HCT116 (cell line): ENCODE measurements around the gene CPLANE2. TPM values are rescaled to one million over a fixed set of nuclear protein-coding genes. Genes with fewer than 3 reads are reported as not detected.

ENCODE experiments used
- ATAC-seq: fragments of 200-7000 bp; cut with Tn5 transposase; 2 replicates; pipeline ENCODE4 v1.9.1; 2020; ENCODE audit warnings: mild to moderate bottlenecking, moderate library complexity
- BruUV-seq: library from RNA; stranded (reverse); fragments of 400-500 nt; replicated peaks from 2 replicates; lab custom pipeline; 2021; lab: Mats Ljungman, UMichigan
- CTCF ChIA-PET: fragments of 300-600 bp; sonication (Branson Sonifier 250); formaldehyde crosslinking; loops from one replicate; lab custom pipeline; 2021; ENCODE audit warnings: antibody characterized with exemption; lab: Charles Lee
- POLR2A ChIA-PET: fragments of 300-600, 350-600 bp; sonication (Branson Sonifier 250); formaldehyde crosslinking; loops from one replicate; lab custom pipeline; 2021; ENCODE audit warnings: antibody characterized with exemption; lab: Charles Lee
- RAD21 ChIA-PET, 2 experiments: fragments of 300-600 bp; sonication (Branson Sonifier 250); formaldehyde crosslinking; loops; one replicate each; lab custom pipeline; 2023; ENCODE audit warnings: low total read pairs in 2 of 2; ENCODE audit not compliant: uncharacterized antibody in 2 of 2, unreplicated experiment in 2 of 2, low non-redundant PET in 1 of 2; lab: Charles Lee
- DNase-seq: peaks from one replicate; pipeline ENCODE4 v3.0.0-alpha.2; 2010; ENCODE audit warnings: low read depth, low spot score
- H2AFZ ChIP-seq: fragments of 200-600 bp; shearing (Covaris generic), sonication (generic); 2 replicates; pipeline ENCODE4 v1.6.1; 2017; ENCODE audit warnings: low read depth, mixed run types, mixed read lengths, antibody characterized with exemption, low read length; ENCODE audit not compliant: poor library complexity, severe bottlenecking
- H3K27ac ChIP-seq: 2 replicates; pipeline ENCODE4 v1.5.1; 2012; ENCODE audit warnings: low read depth, low read length
- H3K27me3 ChIP-seq: fragments of 200-600 bp; sonication (generic); 2 replicates; pipeline ENCODE4 v1.6.1; 2016; ENCODE audit warnings: mixed run types, low read length, mixed read lengths; ENCODE audit not compliant: insufficient read depth
- H3K36me3 ChIP-seq, 2 experiments: fragments of 200-500 bp in 1 of 2; fragments of 200-600 bp in 1 of 2; sonication (Bioruptor generic) in 1 of 2; sonication (generic) in 1 of 2; 2 replicates each; pipeline versions ENCODE4 v1.5.1 to v1.6.1; 2014 to 2016; ENCODE audit warnings: low read length in 2 of 2, inconsistent platforms in 1 of 2, mixed read lengths in 1 of 2, mixed run types in 1 of 2; ENCODE audit not compliant: insufficient read depth in 2 of 2, control insufficient read depth in 1 of 2
- H3K4me1 ChIP-seq, 2 experiments: fragments of 200-600 bp in 1 of 2; sonication (generic) in 1 of 2; 2 replicates each; pipeline versions ENCODE4 v1.5.1 to v1.6.1; 2012 to 2017; ENCODE audit warnings: low read length in 2 of 2, inconsistent platforms in 1 of 2, mild to moderate bottlenecking in 1 of 2, mixed read lengths in 1 of 2, mixed run types in 1 of 2, moderate library complexity in 1 of 2; ENCODE audit not compliant: insufficient read depth in 2 of 2, control insufficient read depth in 1 of 2
- H3K4me2 ChIP-seq: fragments of 200-600 bp; sonication (generic); 2 replicates; pipeline ENCODE4 v1.6.1; 2017; ENCODE audit warnings: mixed run types, low read length, mixed read lengths
- H3K4me3 ChIP-seq, 2 experiments: fragments of 200-600 bp in 1 of 2; sonication (generic) in 1 of 2; replicated peaks in 1 of 2; 2 replicates each; pipeline ENCODE4 v1.5.1; 2011 to 2016; ENCODE audit warnings: low read length in 2 of 2, control low read depth in 1 of 2, low read depth in 1 of 2, mild to moderate bottlenecking in 1 of 2, mixed read lengths in 1 of 2, mixed run types in 1 of 2
- H3K79me2 ChIP-seq: fragments of 200-600 bp; sonication (generic); 2 replicates; pipeline ENCODE4 v1.6.1; 2017; ENCODE audit warnings: mild to moderate bottlenecking, mixed run types, low read length, moderate library complexity, mixed read lengths; ENCODE audit not compliant: insufficient read depth
- H3K9ac ChIP-seq: fragments of 200-600 bp; sonication (generic); 2 replicates; pipeline ENCODE4 v1.6.1; 2016; ENCODE audit warnings: low read length, mixed read lengths
- H3K9me2 ChIP-seq: fragments of 200-600 bp; sonication (generic), shearing (Covaris generic); 2 replicates; pipeline ENCODE4 v1.6.1; 2017; ENCODE audit warnings: mixed run types, mild to moderate bottlenecking, moderate library complexity; ENCODE audit not compliant: insufficient read depth
- H3K9me3 ChIP-seq, 2 experiments: fragments of 200-500 bp in 1 of 2; fragments of 200-600 bp in 1 of 2; sonication (Bioruptor generic) in 1 of 2; sonication (generic) in 1 of 2; 2 replicates each; pipeline ENCODE4 v1.6.1; 2014 to 2017; ENCODE audit warnings: low read length in 2 of 2, mixed read lengths in 2 of 2, inconsistent platforms in 1 of 2, low read depth in 1 of 2, mild to moderate bottlenecking in 1 of 2, mixed run types in 1 of 2, moderate library complexity in 1 of 2; ENCODE audit not compliant: control insufficient read depth in 1 of 2, insufficient read depth in 1 of 2
- H4K20me1 ChIP-seq: fragments of 200-600 bp; sonication (generic), shearing (Covaris generic); 2 replicates; pipeline ENCODE4 v1.6.1; 2017; ENCODE audit warnings: mixed run types, mild to moderate bottlenecking, moderate library complexity; ENCODE audit not compliant: insufficient read depth
- CBX3 ChIP-seq: IDR thresholded peaks from 2 replicates; pipeline ENCODE4 v1.6.1; 2012; ENCODE audit warnings: low read depth
- CEBPB ChIP-seq: IDR thresholded peaks from 2 replicates; pipeline ENCODE4 v1.6.1; 2012; ENCODE audit warnings: low read depth
- EGR1 ChIP-seq: IDR thresholded peaks from 2 replicates; pipeline ENCODE4 v1.6.1; 2012; ENCODE audit warnings: low read depth
- EZH2 ChIP-seq: fragments of 200-600 bp; sonication (generic); IDR thresholded peaks from 2 replicates; pipeline ENCODE4 v1.6.1; 2017; ENCODE audit warnings: antibody characterized with exemption, mixed run types
- EZH2phosphoT487 ChIP-seq: fragments of 200-600 bp; IDR thresholded peaks from 2 replicates; pipeline ENCODE4 v1.6.1; 2018; ENCODE audit warnings: antibody characterized with exemption, borderline replicate concordance
- FOSL1 ChIP-seq: IDR thresholded peaks from 2 replicates; pipeline ENCODE4 v1.6.1; 2012; ENCODE audit warnings: low read depth
- JUND ChIP-seq: IDR thresholded peaks from 2 replicates; pipeline ENCODE4 v1.6.1; 2012
- POLR2AphosphoS5 ChIP-seq: IDR thresholded peaks from 2 replicates; pipeline ENCODE4 v1.6.1; 2011; ENCODE audit warnings: mild to moderate bottlenecking, low read depth, low read length, moderate library complexity
- RAD21 ChIP-seq: IDR thresholded peaks from 2 replicates; pipeline ENCODE4 v1.6.1; 2012; ENCODE audit warnings: low read depth, mild to moderate bottlenecking
- SIN3A ChIP-seq: IDR thresholded peaks from 2 replicates; pipeline ENCODE4 v1.6.1; 2012; ENCODE audit warnings: low read depth
- SP1 ChIP-seq: IDR thresholded peaks from 2 replicates; pipeline ENCODE4 v1.6.1; 2012; ENCODE audit warnings: low read depth
- SRF ChIP-seq: IDR thresholded peaks from 2 replicates; pipeline ENCODE4 v1.6.1; 2012; ENCODE audit warnings: low read depth
- TCF7L2 ChIP-seq: IDR thresholded peaks from 2 replicates; pipeline ENCODE4 v1.7.0; 2011; ENCODE audit warnings: borderline replicate concordance, inconsistent platforms; ENCODE audit not compliant: insufficient read depth, insufficient read length; ENCODE audit errors: extremely low read depth
- ZFX ChIP-seq: fragments of 450-650 bp; IDR thresholded peaks from 2 replicates; pipeline ENCODE4 v1.6.1; 2017
- ZNF274 ChIP-seq: fragments of 200-500 bp; sonication (Bioruptor generic); IDR thresholded peaks from 2 replicates; pipeline ENCODE4 v1.6.1; 2014; ENCODE audit warnings: mild to moderate bottlenecking, low read depth, low read length, inconsistent platforms
- intact Hi-C: fragments of 100-400 bp; cut with micrococcal nuclease; formaldehyde crosslinking; loops from 2 replicates; pipeline ENCODE4 v1.10.0; 2022
- total RNA-seq: library from RNA; stranded (reverse); gene quantifications from one replicate; pipeline ENCODE4 v1.2.1, GENCODE V29; 2021; ENCODE audit not compliant: unreplicated experiment
- TF ChIP-seq, protein P1 (sequence below), 3 experiments: fragments of 200-600 bp in 1 of 3; sonication (generic) in 1 of 3; IDR thresholded peaks in 2 of 3; conservative IDR thresholded peaks in 1 of 3; 2 replicates each; pipeline ENCODE4 v1.5.1; 2012 to 2017; ENCODE audit warnings: low read depth in 2 of 3, low read length in 2 of 3, antibody characterized with exemption in 1 of 3, borderline replicate concordance in 1 of 3, control low read depth in 1 of 3, mild to moderate bottlenecking in 1 of 3, mixed read lengths in 1 of 3, mixed run types in 1 of 3, moderate library complexity in 1 of 3; ENCODE audit not compliant: insufficient read depth in 1 of 3
- TF ChIP-seq, protein P2 (sequence below): IDR thresholded peaks from 2 replicates; pipeline ENCODE4 v1.6.1; 2012; ENCODE audit warnings: low read depth
- TF ChIP-seq, protein P3 (sequence below): IDR thresholded peaks from 2 replicates; pipeline ENCODE4 v1.6.1; 2011; ENCODE audit warnings: mild to moderate bottlenecking, low read length, moderate library complexity; ENCODE audit not compliant: insufficient replicate concordance; ENCODE audit errors: extremely low read depth

Gene CPLANE2
- total RNA-seq, 1 experiment from 2014 or later: 8.1 TPM

DNA sequence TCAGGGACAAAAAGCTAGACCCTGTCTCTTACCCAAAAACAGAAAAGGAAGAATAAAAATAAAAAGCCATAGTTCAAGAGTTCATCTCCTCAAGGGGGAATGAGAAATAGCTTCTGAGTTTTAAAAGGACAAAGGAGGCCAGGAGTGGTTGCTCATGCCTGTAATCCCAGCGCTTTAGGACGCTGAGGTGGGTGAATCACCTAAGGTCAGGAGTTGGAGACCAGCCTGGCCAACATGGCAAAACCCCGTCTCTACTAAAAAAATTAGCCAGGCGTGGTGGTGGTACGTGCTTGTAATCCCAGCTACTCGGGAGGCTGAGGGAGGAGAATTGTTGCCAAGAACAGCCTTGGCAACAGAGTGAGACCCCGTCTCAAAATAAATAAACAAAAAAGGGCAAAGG lies 38.6 kb upstream of the CPLANE2 start:
- BruUV-seq: no TSS peak
- POLR2A ChIA-PET: no interaction called here

More for the DNA sequence above, 38.6 kb upstream of the CPLANE2 start:
- Histone ChIP-seq H3K4me3 (no peak overlapping the region), H3K27ac (no peak overlapping the region), H3K9ac (no peak overlapping the region), H3K4me2 (no peak overlapping the region), H3K27me3 (no peaks in the 10 kb centered on the region), H3K9me2 (no peaks in the 10 kb centered on the region), H3K79me2 (no peaks in the 10 kb centered on the region), H3K4me1 (no peaks in the 10 kb centered on the region), H3K36me3 (no peaks in the 10 kb centered on the region), H4K20me1 (peaks cover 12% of the 10 kb centered on the region; the same call in 1 of the 2 replicates), H3K9me3 (no peaks in the 10 kb centered on the region), H2AFZ (no peak overlapping the region)
- ATAC-seq: no peak
- ChIA-PET RAD21 (no interaction called here), CTCF (no interaction called here)
- no peak for DNase-seq
- TF ChIP-seq, protein P1, sequence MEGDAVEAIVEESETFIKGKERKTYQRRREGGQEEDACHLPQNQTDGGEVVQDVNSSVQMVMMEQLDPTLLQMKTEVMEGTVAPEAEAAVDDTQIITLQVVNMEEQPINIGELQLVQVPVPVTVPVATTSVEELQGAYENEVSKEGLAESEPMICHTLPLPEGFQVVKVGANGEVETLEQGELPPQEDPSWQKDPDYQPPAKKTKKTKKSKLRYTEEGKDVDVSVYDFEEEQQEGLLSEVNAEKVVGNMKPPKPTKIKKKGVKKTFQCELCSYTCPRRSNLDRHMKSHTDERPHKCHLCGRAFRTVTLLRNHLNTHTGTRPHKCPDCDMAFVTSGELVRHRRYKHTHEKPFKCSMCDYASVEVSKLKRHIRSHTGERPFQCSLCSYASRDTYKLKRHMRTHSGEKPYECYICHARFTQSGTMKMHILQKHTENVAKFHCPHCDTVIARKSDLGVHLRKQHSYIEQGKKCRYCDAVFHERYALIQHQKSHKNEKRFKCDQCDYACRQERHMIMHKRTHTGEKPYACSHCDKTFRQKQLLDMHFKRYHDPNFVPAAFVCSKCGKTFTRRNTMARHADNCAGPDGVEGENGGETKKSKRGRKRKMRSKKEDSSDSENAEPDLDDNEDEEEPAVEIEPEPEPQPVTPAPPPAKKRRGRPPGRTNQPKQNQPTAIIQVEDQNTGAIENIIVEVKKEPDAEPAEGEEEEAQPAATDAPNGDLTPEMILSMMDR (IDR thresholded peaks at IDR 0.05 in 2 of 3, conservative IDR thresholded peaks at IDR 0.05 in 1 of 3; ENCODE audit: borderline replicate concordance in 1 of 3, insufficient read depth in 1 of 3, low read depth in 2 of 3, low read length in 2 of 3): no peak
- no peak for TF ChIP-seq EZH2
- no peak for TF ChIP-seq SRF
- TF ChIP-seq FOSL1: no peak
- TF ChIP-seq ZNF274: no peak
- TF ChIP-seq RAD21: no peak
- TF ChIP-seq POLR2AphosphoS5: no peak
- no peak for TF ChIP-seq SP1
- TF ChIP-seq, protein P2, sequence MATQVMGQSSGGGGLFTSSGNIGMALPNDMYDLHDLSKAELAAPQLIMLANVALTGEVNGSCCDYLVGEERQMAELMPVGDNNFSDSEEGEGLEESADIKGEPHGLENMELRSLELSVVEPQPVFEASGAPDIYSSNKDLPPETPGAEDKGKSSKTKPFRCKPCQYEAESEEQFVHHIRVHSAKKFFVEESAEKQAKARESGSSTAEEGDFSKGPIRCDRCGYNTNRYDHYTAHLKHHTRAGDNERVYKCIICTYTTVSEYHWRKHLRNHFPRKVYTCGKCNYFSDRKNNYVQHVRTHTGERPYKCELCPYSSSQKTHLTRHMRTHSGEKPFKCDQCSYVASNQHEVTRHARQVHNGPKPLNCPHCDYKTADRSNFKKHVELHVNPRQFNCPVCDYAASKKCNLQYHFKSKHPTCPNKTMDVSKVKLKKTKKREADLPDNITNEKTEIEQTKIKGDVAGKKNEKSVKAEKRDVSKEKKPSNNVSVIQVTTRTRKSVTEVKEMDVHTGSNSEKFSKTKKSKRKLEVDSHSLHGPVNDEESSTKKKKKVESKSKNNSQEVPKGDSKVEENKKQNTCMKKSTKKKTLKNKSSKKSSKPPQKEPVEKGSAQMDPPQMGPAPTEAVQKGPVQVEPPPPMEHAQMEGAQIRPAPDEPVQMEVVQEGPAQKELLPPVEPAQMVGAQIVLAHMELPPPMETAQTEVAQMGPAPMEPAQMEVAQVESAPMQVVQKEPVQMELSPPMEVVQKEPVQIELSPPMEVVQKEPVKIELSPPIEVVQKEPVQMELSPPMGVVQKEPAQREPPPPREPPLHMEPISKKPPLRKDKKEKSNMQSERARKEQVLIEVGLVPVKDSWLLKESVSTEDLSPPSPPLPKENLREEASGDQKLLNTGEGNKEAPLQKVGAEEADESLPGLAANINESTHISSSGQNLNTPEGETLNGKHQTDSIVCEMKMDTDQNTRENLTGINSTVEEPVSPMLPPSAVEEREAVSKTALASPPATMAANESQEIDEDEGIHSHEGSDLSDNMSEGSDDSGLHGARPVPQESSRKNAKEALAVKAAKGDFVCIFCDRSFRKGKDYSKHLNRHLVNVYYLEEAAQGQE: no peak
- TF ChIP-seq EGR1: no peak
- TF ChIP-seq CBX3: no peak
- no peak for TF ChIP-seq ZFX
- no peak for TF ChIP-seq TCF7L2
- TF ChIP-seq, protein P3, sequence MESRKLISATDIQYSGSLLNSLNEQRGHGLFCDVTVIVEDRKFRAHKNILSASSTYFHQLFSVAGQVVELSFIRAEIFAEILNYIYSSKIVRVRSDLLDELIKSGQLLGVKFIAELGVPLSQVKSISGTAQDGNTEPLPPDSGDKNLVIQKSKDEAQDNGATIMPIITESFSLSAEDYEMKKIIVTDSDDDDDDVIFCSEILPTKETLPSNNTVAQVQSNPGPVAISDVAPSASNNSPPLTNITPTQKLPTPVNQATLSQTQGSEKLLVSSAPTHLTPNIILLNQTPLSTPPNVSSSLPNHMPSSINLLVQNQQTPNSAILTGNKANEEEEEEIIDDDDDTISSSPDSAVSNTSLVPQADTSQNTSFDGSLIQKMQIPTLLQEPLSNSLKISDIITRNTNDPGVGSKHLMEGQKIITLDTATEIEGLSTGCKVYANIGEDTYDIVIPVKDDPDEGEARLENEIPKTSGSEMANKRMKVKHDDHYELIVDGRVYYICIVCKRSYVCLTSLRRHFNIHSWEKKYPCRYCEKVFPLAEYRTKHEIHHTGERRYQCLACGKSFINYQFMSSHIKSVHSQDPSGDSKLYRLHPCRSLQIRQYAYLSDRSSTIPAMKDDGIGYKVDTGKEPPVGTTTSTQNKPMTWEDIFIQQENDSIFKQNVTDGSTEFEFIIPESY: no peak
- no peak for TF ChIP-seq SIN3A
- TF ChIP-seq CEBPB: no peak
- no peak for TF ChIP-seq JUND
- TF ChIP-seq EZH2phosphoT487: no peak
- intact Hi-C loops: no loop called here
